Inferior parietal cortex (tissue), 1 donor: ENCODE data around the gene SOBP.

ENCODE experiments used
- DNase-seq: peaks from one replicate; pipeline ENCODE4 v3.0.0-alpha.2; 2016; ENCODE audit errors: extremely low spot score

SOBP gene

GRCh38 chr6:107584726-107585125 is 94.8 kb downstream of the SOBP start:
- no peak for DNase-seq

DNA sequence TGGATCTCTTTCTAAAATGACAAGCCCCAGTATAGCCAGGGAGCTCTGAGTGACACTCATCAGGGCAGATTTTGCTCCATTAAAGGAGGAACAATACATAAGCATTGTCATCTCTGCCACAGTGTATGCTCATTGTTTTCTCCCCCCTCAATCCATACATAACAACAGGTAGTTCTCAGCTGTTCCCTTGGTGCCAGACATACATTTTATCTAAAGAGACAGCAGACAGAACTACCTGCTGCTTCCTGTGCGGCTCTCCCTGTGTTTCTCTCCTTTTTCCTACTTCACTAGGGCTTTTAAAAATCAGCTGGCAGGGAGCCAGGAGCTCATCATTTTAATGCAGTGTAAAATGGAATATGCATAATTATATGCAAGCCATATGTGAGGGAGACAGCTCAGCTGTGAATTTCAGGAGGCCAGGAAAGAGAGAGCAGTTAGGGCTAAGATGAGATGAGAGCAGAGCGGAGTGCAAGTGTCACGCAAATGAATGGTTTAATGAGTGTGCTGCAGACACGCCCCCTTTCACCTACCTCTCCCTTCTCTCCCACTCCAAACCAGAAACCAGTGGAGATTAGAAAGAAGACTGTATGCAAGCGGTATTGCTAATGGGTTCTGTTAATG is 96.0 kb downstream of the SOBP start:
- peak; percentile 52 for DNase-seq

DNA sequence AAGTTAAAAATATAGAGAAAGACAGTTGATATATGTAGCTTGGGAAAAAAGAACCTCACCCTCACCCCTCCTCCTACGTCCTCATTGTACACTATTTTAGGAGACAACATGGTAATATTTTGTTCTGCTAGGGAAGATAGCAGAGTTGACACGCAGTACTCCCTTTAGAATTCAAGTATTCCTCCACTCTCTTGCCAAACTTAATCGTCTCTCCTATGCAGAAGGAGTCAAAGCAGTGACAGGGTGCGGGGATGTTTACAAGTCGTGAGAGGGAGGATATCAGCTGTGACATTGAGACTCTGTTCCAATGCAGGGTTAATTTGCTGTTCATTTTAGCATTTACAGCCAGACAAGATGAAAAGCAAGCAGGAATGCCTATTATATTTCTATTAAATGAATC is 97.5 kb downstream of the SOBP start:
- no peak for DNase-seq

DNA sequence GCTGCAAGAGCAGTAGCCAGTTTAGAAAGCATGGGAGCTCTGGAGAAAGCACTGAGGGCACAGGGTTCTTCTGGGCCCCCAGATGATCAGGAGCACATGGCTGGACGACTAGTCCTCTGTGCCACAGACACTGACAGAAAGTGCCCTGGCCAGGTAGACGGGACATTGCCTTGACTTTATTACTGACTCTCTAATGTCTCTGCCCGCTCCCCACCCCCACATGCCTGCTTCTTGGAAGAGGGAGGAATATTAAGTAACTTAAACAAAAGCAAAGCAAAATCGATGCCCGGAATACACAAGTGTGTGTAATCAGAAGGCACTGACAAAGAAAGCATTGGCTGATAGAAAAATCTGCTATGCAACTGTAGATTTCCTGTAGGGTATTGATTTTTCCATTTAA is 99.3 kb downstream of the SOBP start:
- DNase-seq, result no peak

DNA sequence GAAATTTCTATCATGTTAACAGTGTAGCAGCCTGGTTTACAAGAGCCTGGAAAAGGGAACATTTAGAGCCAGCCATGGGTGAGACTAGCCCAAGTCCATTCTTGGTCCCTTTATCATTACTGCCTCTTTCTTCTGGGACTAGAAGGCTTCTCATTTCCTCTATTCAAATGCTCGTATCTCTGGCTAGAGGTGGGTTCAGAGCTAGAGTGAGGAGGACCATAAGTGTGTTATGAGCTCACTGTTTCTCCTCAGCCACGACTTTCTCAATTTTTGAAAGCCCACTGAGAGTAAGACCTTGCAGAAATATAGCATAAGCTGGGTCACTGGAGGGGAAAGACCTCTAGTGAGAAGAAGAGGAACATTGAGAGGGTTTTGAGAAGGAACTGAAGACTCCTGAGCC is 100.0 kb downstream of the SOBP start:
- DNase-seq, result no peak

GRCh38 chr6:107590378-107590777 is 100.5 kb downstream of the SOBP start:
- no peak for DNase-seq

DNA sequence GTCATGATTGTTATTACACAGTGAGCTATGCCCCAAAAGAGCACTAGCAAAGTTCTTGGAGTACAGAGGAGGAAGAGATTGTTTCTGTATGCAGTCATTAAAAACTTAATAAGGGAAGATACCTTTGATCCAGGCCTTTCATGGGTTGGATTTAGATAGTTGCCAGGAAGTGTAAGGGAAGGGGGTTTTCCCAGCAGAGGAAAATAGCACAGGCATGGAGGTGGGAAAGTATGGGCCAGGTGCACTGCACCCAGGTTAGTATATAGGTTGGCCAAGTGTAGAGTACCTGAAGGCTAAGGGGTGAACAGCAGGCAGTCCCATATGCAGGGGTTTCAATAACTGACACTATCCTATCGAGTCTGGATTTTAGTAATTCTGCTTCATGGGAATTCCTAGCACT is 101.4 kb downstream of the SOBP start:
- DNase-seq, result no peak

GRCh38 chr6:107592806-107593205 is 102.9 kb downstream of the SOBP start:
- no peak for DNase-seq

DNA sequence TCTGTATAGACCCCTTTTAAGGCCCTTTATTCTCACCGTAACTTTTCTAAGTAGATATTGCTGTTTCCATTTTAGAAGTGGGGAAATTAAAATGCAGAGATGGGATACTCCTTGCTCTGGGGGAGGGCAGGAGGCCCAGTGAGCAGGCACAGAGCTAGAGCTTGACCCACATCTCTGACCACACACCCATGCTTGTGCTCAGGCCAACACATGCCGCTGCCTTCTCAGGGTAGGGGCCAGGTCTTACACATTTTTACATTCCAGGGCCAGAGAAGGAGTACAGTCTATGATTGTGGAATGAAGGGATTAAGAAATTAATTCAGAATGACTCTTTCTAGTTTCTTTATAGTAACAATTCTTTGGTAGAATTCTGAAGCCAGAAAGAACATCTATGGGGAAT is 104.8 kb downstream of the SOBP start:
- no peak for DNase-seq

DNA sequence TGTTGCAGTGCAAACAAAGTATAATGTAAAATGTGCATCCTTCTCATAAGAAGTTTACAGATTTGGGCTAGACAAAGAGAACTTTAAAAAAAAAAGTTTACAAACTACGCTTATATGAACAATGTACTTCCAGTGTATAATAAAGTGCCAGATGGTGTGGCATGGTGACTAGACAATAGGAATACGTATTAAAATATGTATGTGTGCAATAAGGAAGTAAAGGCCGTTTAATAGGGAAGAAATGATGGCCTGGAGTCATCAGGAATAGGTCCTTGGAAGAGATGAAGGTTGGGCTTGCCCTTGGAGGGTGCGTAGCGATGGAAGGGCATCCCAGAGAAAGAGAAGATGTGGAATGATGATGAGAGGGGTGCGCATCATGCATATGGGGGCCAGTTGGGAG is 108.2 kb downstream of the SOBP start:
- DNase-seq, result no peak

GRCh38 chr6:107599043-107599442 is 109.1 kb downstream of the SOBP start:
- no peak for DNase-seq

- DNase-seq, result no peak
These were observed 110.2 kb downstream of the SOBP start for GRCh38 chr6:107600121-107600520.

- DNase-seq, result no peak
These were observed 111.0 kb downstream of the SOBP start for GRCh38 chr6:107600936-107601335.

DNA sequence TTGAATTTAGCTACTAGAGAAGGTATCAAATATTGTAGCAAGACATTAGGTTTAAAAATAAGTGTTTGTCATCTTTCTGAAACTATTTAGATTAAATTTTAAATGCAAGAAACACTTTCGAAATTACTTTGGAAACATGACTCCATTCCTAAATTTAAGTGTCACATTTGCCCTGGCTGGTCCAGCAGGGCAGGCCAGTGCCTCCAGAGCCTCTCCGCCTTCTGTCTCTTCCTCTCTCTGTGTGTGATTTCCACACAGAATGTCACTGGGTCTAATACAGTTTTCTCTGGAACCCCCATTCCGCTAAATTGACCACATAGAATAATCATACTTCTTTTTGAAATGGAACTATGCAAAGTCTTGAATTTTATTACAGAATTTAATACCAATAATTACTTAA is 111.5 kb downstream of the SOBP start:
- no peak for DNase-seq

DNA sequence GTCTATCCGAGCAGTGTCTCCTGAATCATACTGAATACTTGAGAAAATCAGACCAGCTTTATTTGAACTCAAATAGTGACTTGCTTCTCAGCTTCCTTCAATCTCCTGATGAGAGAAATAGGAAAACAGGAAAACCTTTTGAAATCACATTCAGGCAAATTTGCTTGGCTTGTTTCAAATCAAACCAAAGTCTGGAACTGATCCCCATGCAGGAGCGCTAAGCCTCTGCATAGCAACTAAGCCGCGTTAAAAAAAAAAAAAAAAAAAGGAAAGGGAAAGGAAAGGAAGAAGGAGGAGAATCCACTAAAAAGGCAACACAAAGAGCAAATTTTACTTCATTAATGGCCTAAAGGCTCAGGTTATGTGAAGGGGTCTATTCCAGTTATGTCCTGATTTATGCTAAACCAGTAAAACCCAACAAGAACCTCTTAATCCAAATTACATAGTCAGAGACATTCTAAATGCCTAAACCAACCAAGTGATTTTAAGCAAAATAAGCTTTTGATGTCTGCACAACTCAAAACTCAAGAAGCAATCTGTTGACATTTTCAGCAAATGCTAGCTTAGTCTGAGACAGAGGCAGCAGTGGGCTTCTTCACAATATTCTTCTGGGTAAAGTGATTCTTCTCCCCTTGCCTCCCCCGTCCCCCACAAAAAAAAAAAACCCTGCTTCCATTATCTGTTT is 112.5 kb downstream of the SOBP start:
- no peak for DNase-seq

DNA sequence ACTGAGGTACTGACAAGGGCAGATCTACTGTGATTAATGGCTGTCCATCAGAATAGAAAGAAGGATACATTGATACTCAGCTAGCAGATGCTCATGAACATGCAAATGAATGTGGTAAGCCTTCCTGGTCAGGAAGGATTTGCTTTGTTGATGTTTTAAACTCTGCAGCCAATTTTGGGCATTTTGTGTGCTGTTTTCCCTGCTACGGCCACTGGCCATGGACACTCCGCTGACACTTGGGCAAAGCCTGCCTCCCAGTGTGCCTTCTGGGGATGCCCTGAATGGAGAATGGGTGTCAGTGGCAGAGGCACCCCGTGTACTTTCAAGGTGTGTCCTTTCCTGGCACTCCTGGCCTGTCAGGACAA is 113.1 kb downstream of the SOBP start:
- peak; percentile 54 for DNase-seq

- DNase-seq, result no peak
These were observed 114.6 kb downstream of the SOBP start for GRCh38 chr6:107604549-107604948.

DNA sequence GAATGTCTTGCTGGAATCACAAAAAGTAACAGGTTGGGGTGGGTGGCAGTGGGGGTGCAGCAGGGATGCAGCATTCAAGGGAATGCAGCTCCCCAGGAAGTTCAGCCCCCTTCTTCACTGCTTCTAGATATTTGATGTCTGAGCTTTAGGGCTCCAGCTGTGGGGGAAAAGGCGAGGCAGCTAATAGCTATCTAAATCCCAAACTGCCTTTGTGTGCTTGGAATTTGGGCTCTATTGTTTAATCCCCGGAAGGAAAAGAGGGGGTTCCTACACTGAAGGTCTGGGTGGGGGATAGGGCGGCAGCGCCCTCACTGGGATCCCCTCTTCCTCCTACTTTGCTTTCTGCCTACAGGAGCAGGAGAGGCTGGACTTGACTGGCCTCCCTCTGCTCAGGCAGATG is 116.5 kb downstream of the SOBP start:
- no peak for DNase-seq

- DNase-seq, result no peak
These were observed 117.2 kb downstream of the SOBP start for GRCh38 chr6:107607116-107607515.

GRCh38 chr6:107611094-107611810 is 121.3 kb downstream of the SOBP start:
- DNase-seq, result no peak

GRCh38 chr6:107612762-107613415 is 123.0 kb downstream of the SOBP start:
- no peak for DNase-seq

DNA sequence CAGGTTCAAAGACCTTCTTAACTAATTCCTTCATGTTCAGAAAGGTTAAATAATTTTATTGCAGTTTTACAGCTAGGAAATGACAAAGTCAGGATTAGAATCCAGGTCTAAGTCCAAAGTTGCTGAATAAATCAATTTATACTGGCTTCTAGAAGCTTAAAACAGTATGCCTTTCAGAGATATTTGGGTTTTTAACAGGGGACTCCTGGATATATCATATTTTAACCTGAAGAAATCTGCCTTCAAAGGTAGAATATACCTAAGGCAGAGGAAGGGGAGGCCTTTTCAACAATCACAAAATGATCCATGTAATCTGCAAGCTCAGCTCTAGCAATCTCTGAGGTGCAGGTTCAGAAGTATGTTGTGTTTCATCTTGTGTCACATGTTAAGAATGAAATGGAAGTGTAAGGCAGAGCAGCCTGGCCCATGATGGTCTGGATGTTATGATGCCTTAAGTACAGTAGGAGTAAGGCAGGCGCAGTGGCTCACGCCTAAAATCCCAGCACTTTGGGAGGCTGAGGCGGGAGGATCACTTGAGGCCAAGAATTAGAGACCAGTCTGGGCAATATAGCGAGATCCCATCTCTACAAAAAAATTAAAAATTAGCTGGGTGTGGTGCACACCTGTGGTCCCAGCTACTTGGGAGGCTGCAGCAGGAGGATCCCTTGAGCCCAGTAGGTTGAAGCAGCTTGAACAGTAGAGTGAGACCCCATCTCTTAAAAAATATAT is 123.9 kb downstream of the SOBP start:
- no peak for DNase-seq
